Measurements from ENCODE around the gene CHSY3.

Gene CHSY3

GRCh38 chr5:129972465-129973141 is 68.3 kb downstream of the CHSY3 start:
- no peaks in the 10 kb centered on the region for H3K4me1 ChIP-seq (ENCODE audit: control insufficient read depth in 1 of 2, insufficient read depth in 2 of 2, low read length in 2 of 2)
- no peaks in the 10 kb centered on the region for H3K27me3 ChIP-seq (ENCODE audit: control insufficient read depth in 1 of 2, insufficient read depth in 2 of 2, low read length in 2 of 2)
- no peak overlapping the region for H3K9ac ChIP-seq (ENCODE audit: low read depth in 1 of 2, low read length in 2 of 2)
- H3K9me3 ChIP-seq (ENCODE audit: control insufficient read depth in 1 of 2, low read length in 2 of 2), result no peaks in the 10 kb centered on the region
- no peaks in the 10 kb centered on the region for H3K36me3 ChIP-seq (ENCODE audit: control insufficient read depth in 1 of 2, insufficient read depth in 2 of 2, low read length in 2 of 2)
- H3K27ac ChIP-seq (ENCODE audit: low read depth, low read length), result no peak overlapping the region
- H3K4me3 ChIP-seq (ENCODE audit: low read depth in 1 of 2, low read length in 2 of 2), result no peak overlapping the region

GRCh38 chr5:129973716-129974426 is 69.6 kb downstream of the CHSY3 start:
- no peak overlapping the region for H3K27ac ChIP-seq (ENCODE audit: low read depth, low read length)
- H3K36me3 ChIP-seq (ENCODE audit: control insufficient read depth in 1 of 2, insufficient read depth in 2 of 2, low read length in 2 of 2), result no peaks in the 10 kb centered on the region
- no peaks in the 10 kb centered on the region for H3K9me3 ChIP-seq (ENCODE audit: control insufficient read depth in 1 of 2, low read length in 2 of 2)
- no peaks in the 10 kb centered on the region for H3K27me3 ChIP-seq (ENCODE audit: control insufficient read depth in 1 of 2, insufficient read depth in 2 of 2, low read length in 2 of 2)
- no peaks in the 10 kb centered on the region for H3K4me1 ChIP-seq (ENCODE audit: control insufficient read depth in 1 of 2, insufficient read depth in 2 of 2, low read length in 2 of 2)
- no peak overlapping the region for H3K4me3 ChIP-seq (ENCODE audit: low read depth in 1 of 2, low read length in 2 of 2)
- H3K9ac ChIP-seq (ENCODE audit: low read depth in 1 of 2, low read length in 2 of 2), result no peak overlapping the region

GRCh38 chr5:129977810-129978209 is 73.5 kb downstream of the CHSY3 start:
- H3K4me1 ChIP-seq (ENCODE audit: control insufficient read depth in 1 of 2, insufficient read depth in 2 of 2, low read length in 2 of 2), result no peaks in the 10 kb centered on the region
- no peak overlapping the region for H3K4me3 ChIP-seq (ENCODE audit: low read depth in 1 of 2, low read length in 2 of 2)
- no peak overlapping the region for H3K9ac ChIP-seq (ENCODE audit: low read depth in 1 of 2, low read length in 2 of 2)
- no peak overlapping the region for H3K27ac ChIP-seq (ENCODE audit: low read depth, low read length)
- no peaks in the 10 kb centered on the region for H3K36me3 ChIP-seq (ENCODE audit: control insufficient read depth in 1 of 2, insufficient read depth in 2 of 2, low read length in 2 of 2)
- no peaks in the 10 kb centered on the region for H3K27me3 ChIP-seq (ENCODE audit: control insufficient read depth in 1 of 2, insufficient read depth in 2 of 2, low read length in 2 of 2)
- H3K9me3 ChIP-seq (ENCODE audit: control insufficient read depth in 1 of 2, low read length in 2 of 2), result no peaks in the 10 kb centered on the region

GRCh38 chr5:129978270-129978669 is 74.0 kb downstream of the CHSY3 start:
- Histone ChIP-seq H3K36me3 (ENCODE audit: control insufficient read depth in 1 of 2, insufficient read depth in 2 of 2, low read length in 2 of 2) (no peaks in the 10 kb centered on the region), H3K9me3 (ENCODE audit: control insufficient read depth in 1 of 2, low read length in 2 of 2) (no peaks in the 10 kb centered on the region), H3K9ac (ENCODE audit: low read depth in 1 of 2, low read length in 2 of 2) (no peak overlapping the region), H3K4me3 (ENCODE audit: low read depth in 1 of 2, low read length in 2 of 2) (no peak overlapping the region), H3K27ac (ENCODE audit: low read depth, low read length) (no peak overlapping the region), H3K27me3 (ENCODE audit: control insufficient read depth in 1 of 2, insufficient read depth in 2 of 2, low read length in 2 of 2) (no peaks in the 10 kb centered on the region), H3K4me1 (ENCODE audit: control insufficient read depth in 1 of 2, insufficient read depth in 2 of 2, low read length in 2 of 2) (no peaks in the 10 kb centered on the region)

- peaks cover 2 to 12% of the 10 kb centered on the region in 2 donors for H3K9me3 ChIP-seq (ENCODE audit: control insufficient read depth in 1 of 2, low read length in 2 of 2)
- H3K9ac ChIP-seq (ENCODE audit: low read depth in 1 of 2, low read length in 2 of 2), result no peak overlapping the region
- no peaks in the 10 kb centered on the region for H3K4me1 ChIP-seq (ENCODE audit: control insufficient read depth in 1 of 2, insufficient read depth in 2 of 2, low read length in 2 of 2)
- no peak overlapping the region for H3K27ac ChIP-seq (ENCODE audit: low read depth, low read length)
- no peak overlapping the region for H3K4me3 ChIP-seq (ENCODE audit: low read depth in 1 of 2, low read length in 2 of 2)
- no peaks in the 10 kb centered on the region for H3K36me3 ChIP-seq (ENCODE audit: control insufficient read depth in 1 of 2, insufficient read depth in 2 of 2, low read length in 2 of 2)
- no peaks in the 10 kb centered on the region for H3K27me3 ChIP-seq (ENCODE audit: control insufficient read depth in 1 of 2, insufficient read depth in 2 of 2, low read length in 2 of 2)
Measured at GRCh38 chr5:129988453-129988852, 84.2 kb downstream of the CHSY3 start.

- H3K4me3 ChIP-seq (ENCODE audit: low read depth in 1 of 2, low read length in 2 of 2), result no peak overlapping the region
- no peak overlapping the region for H3K27ac ChIP-seq (ENCODE audit: low read depth, low read length)
- no peaks in the 10 kb centered on the region for H3K4me1 ChIP-seq (ENCODE audit: control insufficient read depth in 1 of 2, insufficient read depth in 2 of 2, low read length in 2 of 2)
- peaks cover 0 to 2% of the 10 kb centered on the region in 2 donors for H3K9me3 ChIP-seq (ENCODE audit: control insufficient read depth in 1 of 2, low read length in 2 of 2)
- no peak overlapping the region for H3K9ac ChIP-seq (ENCODE audit: low read depth in 1 of 2, low read length in 2 of 2)
- no peaks in the 10 kb centered on the region for H3K36me3 ChIP-seq (ENCODE audit: control insufficient read depth in 1 of 2, insufficient read depth in 2 of 2, low read length in 2 of 2)
- H3K27me3 ChIP-seq (ENCODE audit: control insufficient read depth in 1 of 2, insufficient read depth in 2 of 2, low read length in 2 of 2), result no peaks in the 10 kb centered on the region
Measured at GRCh38 chr5:129991780-129992179, 87.5 kb downstream of the CHSY3 start.

GRCh38 chr5:129996896-129997295 is 92.6 kb downstream of the CHSY3 start:
- Histone ChIP-seq H3K9ac (ENCODE audit: low read depth in 1 of 2, low read length in 2 of 2) (no peak overlapping the region), H3K27ac (ENCODE audit: low read depth, low read length) (no peak overlapping the region), H3K9me3 (ENCODE audit: control insufficient read depth in 1 of 2, low read length in 2 of 2) (no peaks in the 10 kb centered on the region), H3K27me3 (ENCODE audit: control insufficient read depth in 1 of 2, insufficient read depth in 2 of 2, low read length in 2 of 2) (no peaks in the 10 kb centered on the region), H3K4me3 (ENCODE audit: low read depth in 1 of 2, low read length in 2 of 2) (no peak overlapping the region), H3K36me3 (ENCODE audit: control insufficient read depth in 1 of 2, insufficient read depth in 2 of 2, low read length in 2 of 2) (no peaks in the 10 kb centered on the region), H3K4me1 (ENCODE audit: control insufficient read depth in 1 of 2, insufficient read depth in 2 of 2, low read length in 2 of 2) (no peaks in the 10 kb centered on the region)

- H3K4me3 ChIP-seq (ENCODE audit: low read depth in 1 of 2, low read length in 2 of 2), result no peak overlapping the region
- no peaks in the 10 kb centered on the region for H3K9me3 ChIP-seq (ENCODE audit: control insufficient read depth in 1 of 2, low read length in 2 of 2)
- H3K36me3 ChIP-seq (ENCODE audit: control insufficient read depth in 1 of 2, insufficient read depth in 2 of 2, low read length in 2 of 2), result no peaks in the 10 kb centered on the region
- H3K27me3 ChIP-seq (ENCODE audit: control insufficient read depth in 1 of 2, insufficient read depth in 2 of 2, low read length in 2 of 2), result no peaks in the 10 kb centered on the region
- no peaks in the 10 kb centered on the region for H3K4me1 ChIP-seq (ENCODE audit: control insufficient read depth in 1 of 2, insufficient read depth in 2 of 2, low read length in 2 of 2)
- H3K27ac ChIP-seq (ENCODE audit: low read depth, low read length), result no peak overlapping the region
- no peak overlapping the region for H3K9ac ChIP-seq (ENCODE audit: low read depth in 1 of 2, low read length in 2 of 2)
Measured at GRCh38 chr5:130000460-130000859, 96.2 kb downstream of the CHSY3 start.

GRCh38 chr5:130002183-130002582 is 97.9 kb downstream of the CHSY3 start:
- no peaks in the 10 kb centered on the region for H3K4me1 ChIP-seq (ENCODE audit: control insufficient read depth in 1 of 2, insufficient read depth in 2 of 2, low read length in 2 of 2)
- H3K27me3 ChIP-seq (ENCODE audit: control insufficient read depth in 1 of 2, insufficient read depth in 2 of 2, low read length in 2 of 2), result no peaks in the 10 kb centered on the region
- H3K4me3 ChIP-seq (ENCODE audit: low read depth in 1 of 2, low read length in 2 of 2), result no peak overlapping the region
- H3K27ac ChIP-seq (ENCODE audit: low read depth, low read length), result no peak overlapping the region
- H3K9ac ChIP-seq (ENCODE audit: low read depth in 1 of 2, low read length in 2 of 2), result no peak overlapping the region
- H3K36me3 ChIP-seq (ENCODE audit: control insufficient read depth in 1 of 2, insufficient read depth in 2 of 2, low read length in 2 of 2), result no peaks in the 10 kb centered on the region
- no peaks in the 10 kb centered on the region for H3K9me3 ChIP-seq (ENCODE audit: control insufficient read depth in 1 of 2, low read length in 2 of 2)

- no peak overlapping the region for H3K4me3 ChIP-seq (ENCODE audit: low read depth in 1 of 2, low read length in 2 of 2)
- no peak overlapping the region for H3K9ac ChIP-seq (ENCODE audit: low read depth in 1 of 2, low read length in 2 of 2)
- H3K27ac ChIP-seq (ENCODE audit: low read depth, low read length), result no peak overlapping the region
- no peaks in the 10 kb centered on the region for H3K4me1 ChIP-seq (ENCODE audit: control insufficient read depth in 1 of 2, insufficient read depth in 2 of 2, low read length in 2 of 2)
- H3K27me3 ChIP-seq (ENCODE audit: control insufficient read depth in 1 of 2, insufficient read depth in 2 of 2, low read length in 2 of 2), result no peaks in the 10 kb centered on the region
- no peaks in the 10 kb centered on the region for H3K36me3 ChIP-seq (ENCODE audit: control insufficient read depth in 1 of 2, insufficient read depth in 2 of 2, low read length in 2 of 2)
- H3K9me3 ChIP-seq (ENCODE audit: control insufficient read depth in 1 of 2, low read length in 2 of 2), result no peaks in the 10 kb centered on the region
Measured at GRCh38 chr5:130002876-130003275, 98.6 kb downstream of the CHSY3 start.

Data from duodenal mucosa (tissue), 2 donors.